C4-2B (cell line): ENCODE measurements around the gene TMEM271.

Source experiments
- H3K27ac ChIP-seq: fragments of 450-650 bp; 2 replicates; pipeline ENCODE4 v1.5.1; 2017
- ZFX ChIP-seq: fragments of 450-650 bp; IDR thresholded peaks from 2 replicates; pipeline ENCODE4 v1.6.1; 2017
- TF ChIP-seq, protein P1 (sequence below): fragments of 450-650 bp; conservative IDR thresholded peaks from 2 replicates; pipeline ENCODE4 v1.5.1; 2017; ENCODE audit warnings: mild to moderate bottlenecking

Gene TMEM271

GRCh38 chr4:581753-582361 lies 5.8 kb upstream of the TMEM271 start:
- H3K27ac ChIP-seq, result no peak overlapping the region
- TF ChIP-seq, protein P1, sequence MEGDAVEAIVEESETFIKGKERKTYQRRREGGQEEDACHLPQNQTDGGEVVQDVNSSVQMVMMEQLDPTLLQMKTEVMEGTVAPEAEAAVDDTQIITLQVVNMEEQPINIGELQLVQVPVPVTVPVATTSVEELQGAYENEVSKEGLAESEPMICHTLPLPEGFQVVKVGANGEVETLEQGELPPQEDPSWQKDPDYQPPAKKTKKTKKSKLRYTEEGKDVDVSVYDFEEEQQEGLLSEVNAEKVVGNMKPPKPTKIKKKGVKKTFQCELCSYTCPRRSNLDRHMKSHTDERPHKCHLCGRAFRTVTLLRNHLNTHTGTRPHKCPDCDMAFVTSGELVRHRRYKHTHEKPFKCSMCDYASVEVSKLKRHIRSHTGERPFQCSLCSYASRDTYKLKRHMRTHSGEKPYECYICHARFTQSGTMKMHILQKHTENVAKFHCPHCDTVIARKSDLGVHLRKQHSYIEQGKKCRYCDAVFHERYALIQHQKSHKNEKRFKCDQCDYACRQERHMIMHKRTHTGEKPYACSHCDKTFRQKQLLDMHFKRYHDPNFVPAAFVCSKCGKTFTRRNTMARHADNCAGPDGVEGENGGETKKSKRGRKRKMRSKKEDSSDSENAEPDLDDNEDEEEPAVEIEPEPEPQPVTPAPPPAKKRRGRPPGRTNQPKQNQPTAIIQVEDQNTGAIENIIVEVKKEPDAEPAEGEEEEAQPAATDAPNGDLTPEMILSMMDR, result no peak
- TF ChIP-seq ZFX, result no peak

GRCh38 chr4:581181-581580 lies 5.1 kb upstream of the TMEM271 start:
- TF ChIP-seq ZFX, result no peak
- TF ChIP-seq, protein P1, result no peak
- no peak overlapping the region for H3K27ac ChIP-seq

GRCh38 chr4:579543-580175 lies 3.6 kb upstream of the TMEM271 start:
- no peak overlapping the region for H3K27ac ChIP-seq
- no peak for TF ChIP-seq ZFX
- TF ChIP-seq, protein P1, result no peak

DNA sequence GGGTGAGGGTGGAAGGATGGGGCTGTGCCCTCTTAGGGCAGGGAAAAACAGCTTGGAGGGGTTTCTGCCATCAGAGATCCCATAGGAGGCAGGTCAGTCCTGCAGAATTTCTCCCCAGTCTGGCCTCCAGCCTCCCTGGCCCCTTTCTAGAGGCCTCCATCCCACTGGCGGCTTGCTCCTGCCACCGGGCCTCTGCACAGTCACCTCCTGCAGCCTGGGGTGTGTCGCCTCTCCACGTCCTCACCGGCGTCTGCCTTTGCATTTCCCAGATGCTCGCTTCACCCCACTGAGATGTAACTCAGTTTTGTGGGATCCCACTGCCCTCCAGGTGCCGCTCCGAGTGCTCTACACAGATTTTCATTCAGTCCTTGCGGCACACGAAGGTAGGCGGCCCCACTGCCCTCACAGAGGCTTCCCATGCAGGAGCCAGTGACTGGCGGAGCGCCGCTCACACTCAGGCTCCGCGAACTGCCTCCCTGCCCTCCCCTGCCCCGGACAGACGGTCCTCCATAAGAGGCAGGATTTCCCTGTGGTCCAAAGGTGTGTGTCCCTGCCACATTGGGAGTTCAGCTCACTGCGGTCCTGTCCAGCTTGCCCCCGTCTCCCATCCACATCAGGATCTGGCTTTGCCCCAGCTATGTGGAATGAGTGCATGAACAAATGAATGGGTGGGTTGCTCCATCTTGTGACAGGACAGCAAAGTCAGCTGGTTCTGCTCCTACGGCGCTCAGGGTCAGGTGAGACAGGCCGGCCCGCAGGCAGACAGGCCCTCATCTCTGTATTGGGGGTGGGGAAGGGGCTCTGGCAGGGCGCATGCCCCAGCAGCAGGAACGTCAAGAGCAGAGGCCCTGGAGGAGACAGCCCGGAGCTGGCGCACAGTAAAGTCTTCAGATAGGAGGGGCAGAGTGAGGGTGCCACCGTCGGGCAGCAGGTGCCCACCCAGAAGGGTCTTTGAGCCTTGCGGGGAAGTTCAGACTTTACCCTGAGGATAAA lies 2.7 kb upstream of the TMEM271 start:
- no peak overlapping the region for H3K27ac ChIP-seq
- TF ChIP-seq, protein P1, result no peak
- TF ChIP-seq ZFX, result no peak

DNA sequence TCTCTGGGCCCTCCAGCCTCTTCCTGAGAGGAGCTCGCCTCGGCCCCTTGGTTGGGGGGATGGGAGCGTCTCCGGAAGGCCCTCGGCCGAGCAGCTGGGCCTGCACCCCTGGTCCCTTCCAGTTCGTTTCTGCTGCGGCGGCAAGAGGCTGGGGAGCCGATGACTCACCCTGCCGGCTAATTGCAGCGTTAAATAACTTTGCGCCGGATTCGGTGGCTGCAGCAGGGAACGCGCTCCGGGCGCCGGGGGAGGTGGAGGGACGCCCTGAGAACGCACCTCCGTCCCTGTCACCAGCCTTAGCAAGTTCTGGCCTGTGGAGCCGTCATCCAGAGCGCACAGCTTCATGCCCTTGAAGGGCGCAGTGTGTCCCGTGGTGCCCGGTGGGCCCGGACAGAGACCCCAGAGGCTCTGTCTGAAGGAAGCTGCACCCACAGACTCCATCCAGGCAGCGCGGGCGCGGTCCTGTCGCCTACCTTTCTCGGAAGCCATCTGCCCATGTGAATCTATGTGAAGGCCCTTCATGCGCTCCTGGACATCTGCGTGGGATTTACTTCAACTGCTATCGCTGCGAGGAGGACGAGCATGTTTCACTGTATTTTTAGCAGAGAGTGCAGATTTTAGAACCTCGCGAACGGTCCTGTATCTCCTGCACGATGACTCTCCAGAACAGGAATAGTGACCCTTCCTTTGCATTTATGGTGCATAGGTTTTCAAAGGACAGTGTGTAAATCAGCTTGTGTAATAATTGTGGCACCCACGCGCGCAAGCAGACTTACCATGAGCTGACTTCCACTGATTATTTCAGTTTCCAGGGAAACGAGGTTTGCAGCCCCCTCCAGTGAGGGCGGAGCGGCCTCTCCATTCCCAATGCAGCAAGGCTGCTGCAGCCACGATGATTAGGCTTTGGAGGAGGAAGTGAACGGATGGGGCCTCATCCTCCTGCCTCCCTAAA lies 1.7 kb upstream of the TMEM271 start:
- TF ChIP-seq ZFX, result no peak
- TF ChIP-seq, protein P1, result no peak
- H3K27ac ChIP-seq, result no peak overlapping the region

DNA sequence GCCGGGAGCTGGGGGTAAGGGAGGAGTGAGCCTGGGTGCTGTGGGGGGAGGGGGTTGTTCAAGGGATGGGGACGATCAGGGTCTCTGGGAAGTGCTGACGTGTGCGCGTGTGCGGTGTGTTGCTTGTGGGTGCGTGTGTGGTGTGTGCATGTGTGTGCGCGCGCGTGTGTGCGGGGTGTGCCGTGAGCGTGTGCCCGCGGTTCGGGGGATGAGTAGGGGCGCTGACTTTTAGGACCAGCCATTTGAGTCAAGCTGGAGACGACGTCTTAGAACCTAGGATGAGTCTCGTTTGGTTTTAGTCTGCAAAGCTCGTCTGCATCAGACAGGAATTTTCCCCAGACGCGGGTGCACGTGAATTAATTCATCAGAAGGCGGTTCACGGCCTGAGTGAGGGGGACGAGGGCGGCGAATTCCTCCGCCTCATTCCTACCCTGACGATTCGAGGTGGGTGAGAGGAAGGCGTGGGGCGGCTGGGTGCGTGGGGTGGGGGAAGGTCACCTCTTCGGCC lies 950 bp upstream of the TMEM271 start:
- no peak overlapping the region for H3K27ac ChIP-seq
- TF ChIP-seq, protein P1, result no peak
- no peak for TF ChIP-seq ZFX
